GM18858 (cell line): ENCODE results near the gene MGAT5B.

ENCODE experiments used
- ATAC-seq: cut with Tn5 transposase; IDR thresholded peaks from one replicate; pipeline ENCODE4 v1.9.1; 2021; ENCODE audit not compliant: unreplicated experiment

MGAT5B gene

DNA sequence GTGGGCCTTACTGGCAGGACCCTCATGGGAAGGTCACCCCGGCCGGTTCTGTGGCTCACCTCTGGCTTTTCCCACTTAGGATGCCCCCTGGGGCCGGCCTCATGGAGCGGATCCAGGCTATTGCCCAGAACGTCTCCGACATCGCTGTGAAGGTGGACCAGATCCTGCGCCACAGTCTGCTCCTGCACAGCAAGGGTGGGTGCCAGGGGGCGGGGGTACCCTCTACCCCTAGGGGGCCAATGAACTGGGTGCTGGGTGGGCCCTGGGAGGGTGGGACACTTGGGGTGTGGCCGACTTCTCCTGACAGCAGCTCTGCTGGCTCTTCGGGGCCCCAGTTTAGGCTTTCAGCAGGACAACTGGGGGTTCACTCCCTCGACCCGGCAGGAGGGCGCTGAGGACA, 34.3 kb downstream of the MGAT5B start:
- no peak for ATAC-seq

DNA sequence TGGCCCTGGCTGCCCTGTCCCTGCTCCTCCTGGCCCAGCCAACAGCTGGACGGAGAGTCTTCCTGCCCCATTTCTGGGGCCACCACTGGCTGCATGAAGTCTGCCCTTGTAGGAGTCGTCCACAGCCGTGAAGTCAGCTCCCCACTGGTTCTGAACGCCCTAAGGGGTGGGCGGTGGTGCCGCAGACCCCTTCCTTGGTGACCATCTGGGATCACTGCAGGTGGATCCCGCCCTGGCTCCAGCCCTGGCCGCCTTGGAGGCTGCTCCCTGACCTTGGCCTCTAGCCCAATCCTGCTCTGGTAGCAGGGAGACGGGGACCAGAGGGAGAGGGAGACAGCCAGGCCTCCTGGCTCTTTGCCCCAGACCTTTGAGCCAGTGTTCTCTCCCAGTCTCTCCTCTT, 35.4 kb downstream of the MGAT5B start:
- no peak for ATAC-seq

- no peak for ATAC-seq
Measured at GRCh38 chr17:76904116-76904515, 35.9 kb downstream of the MGAT5B start.

DNA sequence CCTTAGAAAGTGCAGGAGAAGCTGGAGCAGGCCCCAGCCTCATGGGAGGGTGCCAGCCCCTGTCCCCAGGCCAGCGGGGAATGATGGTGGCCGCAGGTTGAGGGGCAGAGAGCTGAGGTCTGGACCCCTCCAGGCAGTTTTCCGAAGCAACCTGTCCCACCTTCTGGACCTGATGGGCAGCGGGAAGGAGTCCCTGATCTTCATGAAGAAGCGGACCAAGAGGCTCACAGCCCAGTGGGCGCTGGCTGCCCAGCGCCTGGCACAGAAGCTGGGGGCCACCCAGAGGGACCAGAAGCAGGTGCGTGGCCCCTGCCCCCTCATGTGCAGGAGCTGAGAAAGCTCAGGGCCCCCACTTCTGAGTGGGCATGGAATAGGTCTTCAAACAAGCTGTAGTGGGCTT, 36.8 kb downstream of the MGAT5B start:
- ATAC-seq, result no peak

DNA sequence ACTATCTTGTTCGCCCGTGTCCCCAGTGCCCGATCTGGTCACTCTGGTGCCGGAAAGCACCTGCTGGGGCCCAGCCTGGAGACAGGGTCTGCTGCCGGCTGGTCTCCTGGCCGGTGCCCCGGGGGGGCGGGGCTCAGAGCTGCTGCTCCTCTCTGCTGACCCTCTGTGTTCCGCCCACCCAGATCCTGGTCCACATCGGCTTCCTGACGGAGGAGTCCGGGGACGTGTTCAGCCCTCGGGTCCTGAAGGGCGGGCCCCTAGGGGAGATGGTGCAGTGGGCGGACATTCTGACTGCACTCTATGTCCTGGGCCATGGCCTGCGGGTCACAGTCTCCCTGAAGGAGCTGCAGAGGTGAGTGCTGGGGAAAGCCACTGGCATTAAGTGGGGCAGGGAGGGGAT, 37.6 kb downstream of the MGAT5B start:
- ATAC-seq, result no peak

DNA sequence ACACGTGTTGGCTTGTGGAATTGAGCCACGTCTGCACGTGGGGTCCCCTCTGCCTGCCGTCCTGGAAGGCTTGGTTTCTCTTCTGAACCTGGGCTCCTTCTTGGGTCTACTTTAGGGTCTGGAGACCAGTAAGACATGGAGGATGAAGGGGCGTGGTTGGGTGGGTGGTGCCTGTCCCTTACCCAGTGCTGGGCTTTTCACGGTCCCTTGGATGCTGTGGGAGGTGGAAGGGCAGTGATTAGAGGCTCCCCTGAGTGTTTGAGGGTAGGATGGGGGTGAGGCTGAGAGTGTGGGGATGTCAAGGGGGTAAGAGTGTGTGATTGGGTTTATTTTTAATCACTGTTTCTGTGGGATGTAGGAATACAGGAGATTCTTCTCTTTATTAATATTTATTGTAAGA, 38.3 kb downstream of the MGAT5B start:
- ATAC-seq, result no peak

- no peak for ATAC-seq
Measured at GRCh38 chr17:76907352-76907751, 39.1 kb downstream of the MGAT5B start.

- ATAC-seq, result no peak
Measured at GRCh38 chr17:76909971-76910760, 42.0 kb downstream of the MGAT5B start.

- no peak for ATAC-seq
Measured at GRCh38 chr17:76911299-76912017, 43.3 kb downstream of the MGAT5B start.

DNA sequence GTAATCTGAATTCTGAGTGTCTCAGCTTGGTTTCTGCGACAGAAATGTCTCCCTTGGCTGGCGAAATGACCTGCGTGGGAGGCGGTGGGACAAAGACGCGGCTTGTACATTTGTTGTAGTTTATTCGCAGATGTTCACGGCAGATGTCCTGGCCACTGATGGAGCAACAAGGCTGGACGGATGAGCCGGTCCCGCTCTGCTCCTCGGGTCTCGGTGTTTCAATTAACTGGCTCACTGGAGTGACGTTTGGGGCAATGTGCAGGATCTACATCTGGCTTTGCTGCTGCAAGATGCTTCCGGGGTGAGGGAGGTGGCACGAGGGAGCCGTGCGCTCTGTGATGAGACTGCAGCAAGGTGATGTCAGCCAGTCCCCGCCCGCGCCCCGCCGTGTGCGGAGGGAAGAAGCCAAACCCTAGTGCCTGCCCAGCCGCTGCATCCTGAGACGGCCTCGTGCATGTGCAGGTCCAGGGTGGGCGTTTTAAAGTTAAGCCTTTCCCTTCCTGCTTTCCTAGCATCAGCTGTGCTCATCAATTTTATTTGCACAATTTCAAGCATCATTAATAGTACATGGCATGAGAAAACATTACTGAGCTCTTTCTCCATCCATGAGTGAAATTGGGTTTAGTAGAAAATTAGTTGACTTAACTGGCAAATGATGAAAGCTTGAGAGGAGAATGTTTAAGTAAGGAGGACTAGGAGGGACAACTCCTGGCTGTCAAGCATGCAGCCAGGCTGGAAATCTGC, 44.4 kb downstream of the MGAT5B start:
- no peak for ATAC-seq

DNA sequence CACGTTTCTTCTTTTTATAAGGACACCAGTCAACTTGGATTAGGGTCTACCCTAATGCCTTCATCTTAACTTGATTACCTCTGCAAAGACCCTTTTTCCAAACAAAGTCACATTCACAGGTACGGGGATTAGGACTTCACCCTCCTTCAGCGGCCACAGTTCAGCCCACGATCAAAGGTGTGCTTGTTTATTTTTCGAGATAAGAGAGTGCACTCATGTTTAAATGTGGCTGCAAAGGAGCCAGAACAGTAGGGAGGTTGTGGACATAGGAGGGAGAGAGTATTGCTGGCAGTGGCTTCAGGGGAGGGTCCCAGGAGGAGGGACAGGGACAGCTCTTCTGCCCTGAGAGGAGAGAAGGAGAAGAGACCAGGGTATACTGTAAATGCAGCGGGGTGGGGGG, 46.7 kb downstream of the MGAT5B start:
- no peak for ATAC-seq

DNA sequence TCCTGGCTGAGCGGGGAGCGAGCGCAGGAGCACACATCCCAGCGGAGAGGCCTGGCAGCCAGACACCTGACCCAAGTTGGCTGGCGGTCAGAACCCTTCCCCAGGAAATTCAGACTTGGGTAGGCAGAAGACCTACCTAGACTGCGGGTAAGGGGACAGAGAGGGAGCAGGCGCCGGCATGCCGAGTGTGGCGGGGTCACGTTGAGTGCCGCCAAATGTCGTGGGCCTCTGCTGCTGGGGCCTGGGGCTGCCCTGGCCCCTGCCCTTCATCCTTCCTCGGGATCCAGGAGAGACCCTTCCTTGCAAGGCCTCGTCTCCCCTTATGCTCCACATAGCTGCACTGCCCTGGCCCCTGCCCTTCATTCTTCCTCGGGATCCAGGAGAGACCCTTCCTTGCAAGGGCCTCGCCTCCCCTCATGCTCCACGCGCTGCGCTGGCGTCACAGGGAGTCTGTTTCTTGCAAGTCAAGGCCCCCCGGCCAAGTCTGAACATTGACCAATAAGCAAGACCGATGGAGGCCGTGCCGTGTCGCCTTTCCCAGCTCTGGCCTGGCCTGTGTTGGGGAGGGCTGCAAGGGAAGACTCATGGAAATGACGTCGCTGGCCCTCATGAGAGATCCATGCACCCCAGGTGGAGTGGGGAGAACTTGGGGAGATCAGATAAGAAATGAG, 47.8 kb downstream of the MGAT5B start:
- no peak for ATAC-seq

DNA sequence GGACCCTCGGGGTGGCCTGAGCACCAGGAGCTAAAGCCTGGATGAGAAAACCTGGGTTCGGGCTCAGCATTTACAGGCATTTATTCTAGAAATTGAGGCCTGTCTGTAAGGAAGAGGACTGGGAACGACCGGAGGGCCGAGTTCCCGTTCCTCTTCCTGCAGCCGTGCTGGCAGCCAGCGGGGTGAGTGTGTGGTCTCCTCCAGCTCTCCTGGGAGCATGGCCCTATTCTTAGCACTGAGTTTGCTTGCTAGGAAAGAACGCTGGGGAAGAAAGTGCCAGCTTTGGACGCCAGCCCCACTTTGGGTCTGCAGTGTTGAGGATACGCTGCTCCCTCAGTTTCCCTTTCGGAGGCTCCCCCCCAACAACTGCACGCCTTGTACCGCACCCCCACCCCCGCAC, 49.6 kb downstream of the MGAT5B start:
- ATAC-seq, result no peak

DNA sequence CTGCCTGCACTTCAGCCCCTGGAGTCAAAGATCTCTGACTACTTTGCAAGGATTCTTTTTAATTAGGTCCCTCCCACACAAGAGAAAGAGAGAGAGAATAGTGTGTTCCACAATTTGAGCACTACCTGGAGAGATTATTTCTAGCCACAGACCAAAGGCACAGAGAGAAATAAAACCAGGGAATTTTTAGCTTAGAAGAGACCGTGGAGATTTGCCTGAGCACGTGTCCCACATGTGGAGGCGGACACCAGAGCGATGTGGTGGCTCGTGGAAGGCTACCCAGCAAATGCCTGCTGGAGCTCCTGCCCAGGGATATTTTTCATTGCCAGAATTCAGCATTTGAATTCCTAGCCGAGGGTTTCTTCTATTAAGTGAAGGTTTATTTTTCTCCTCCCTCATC, 50.6 kb downstream of the MGAT5B start:
- no peak for ATAC-seq

- ATAC-seq, result no peak
Measured at GRCh38 chr17:76920364-76921139, 52.3 kb downstream of the MGAT5B start.

- ATAC-seq, result no peak
Measured at GRCh38 chr17:76921340-76922036, 53.3 kb downstream of the MGAT5B start.

GRCh38 chr17:76922084-76922483, 53.9 kb downstream of the MGAT5B start:
- no peak for ATAC-seq

DNA sequence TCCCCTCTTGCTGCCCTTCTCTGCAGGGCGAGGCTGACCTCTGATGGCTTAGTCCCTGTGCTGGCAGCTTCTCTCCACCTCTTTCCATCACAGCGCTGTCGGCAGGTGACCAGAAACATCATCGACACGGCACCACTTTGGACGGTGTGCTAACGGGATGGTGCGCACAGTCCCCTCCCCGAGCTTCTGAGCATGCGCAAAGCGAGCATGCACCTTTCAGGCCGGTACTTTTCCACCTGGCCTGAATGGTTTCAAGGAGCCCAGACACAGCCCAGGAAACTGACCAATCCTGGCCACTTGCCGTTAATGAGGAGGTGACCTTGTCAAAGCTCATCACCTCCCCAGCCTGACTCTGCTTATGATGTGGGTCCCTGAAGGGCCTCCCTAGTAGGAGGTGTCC, 54.8 kb downstream of the MGAT5B start:
- ATAC-seq, result no peak

DNA sequence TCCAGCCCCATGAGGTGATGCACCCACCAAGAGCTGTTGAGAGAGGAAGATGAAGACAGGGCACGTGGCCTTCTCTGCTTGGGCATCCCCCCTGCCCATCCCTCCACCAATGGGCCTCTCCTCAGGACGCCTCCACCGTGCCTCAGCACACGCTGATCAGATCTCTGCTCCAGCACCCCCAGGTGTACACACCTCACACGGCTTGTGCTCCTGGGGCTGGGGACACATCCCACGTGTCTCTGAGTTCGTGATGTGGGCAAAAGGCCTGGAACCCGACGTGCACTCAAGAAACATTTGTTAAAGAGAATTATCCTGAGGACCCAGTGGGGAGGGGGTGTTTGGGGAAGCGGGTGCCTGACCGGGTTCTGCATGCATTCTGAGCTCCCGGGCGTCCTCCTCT, 55.3 kb downstream of the MGAT5B start:
- ATAC-seq, result no peak
